GM23338 (cell line): Measurements from ENCODE around the gene UBASH3B. TPM values are rescaled to one million over a fixed set of nuclear protein-coding genes. Genes with fewer than 3 reads are reported as not detected.

Experiments
- ATAC-seq: fragments of 200-7000 bp; cut with Tn5 transposase; 3 replicates; pipeline ENCODE4 v1.9.1; 2020
- DNase-seq: peaks from one replicate; pipeline ENCODE4 v3.0.0-alpha.2; 2015; ENCODE audit warnings: low spot score
- H2AFZ ChIP-seq: fragments of 200-600 bp; sonication (generic); 2 replicates; pipeline ENCODE4 v1.8.0; 2016; ENCODE audit warnings: antibody characterized with exemption, mild to moderate bottlenecking, moderate library complexity
- H3F3A ChIP-seq: fragments of 200-600 bp; sonication (generic); replicated peaks from 2 replicates; pipeline ENCODE4 v1.8.0; 2017; ENCODE audit warnings: antibody characterized with exemption, mixed run types, low read depth
- H3K27ac ChIP-seq: fragments of 200-600 bp; sonication (generic); 2 replicates; pipeline ENCODE4 v1.6.1; 2016; ENCODE audit warnings: low read depth
- H3K27me3 ChIP-seq: fragments of 200-600 bp; sonication (generic); 2 replicates; pipeline ENCODE4 v1.8.0; 2016; ENCODE audit warnings: mild to moderate bottlenecking, mixed run types, moderate library complexity; ENCODE audit not compliant: insufficient read depth
- H3K36me3 ChIP-seq: fragments of 200-600 bp; sonication (generic); 2 replicates; pipeline ENCODE4 v1.8.0; 2016; ENCODE audit warnings: mild to moderate bottlenecking; ENCODE audit not compliant: insufficient read depth
- H3K4me1 ChIP-seq: fragments of 200-600 bp; sonication (generic); 2 replicates; pipeline ENCODE4 v1.8.0; 2016; ENCODE audit warnings: mild to moderate bottlenecking, moderate library complexity; ENCODE audit not compliant: insufficient read depth
- H3K4me2 ChIP-seq: fragments of 200-600 bp; sonication (generic); 2 replicates; pipeline ENCODE4 v1.7.1; 2017; ENCODE audit warnings: mixed run types
- H3K4me3 ChIP-seq: fragments of 200-600 bp; sonication (generic); 2 replicates; pipeline ENCODE4 v1.6.1; 2016; ENCODE audit warnings: mixed run types
- H3K79me2 ChIP-seq: fragments of 200-600 bp; sonication (generic); replicated peaks from 2 replicates; pipeline ENCODE4 v1.8.0; 2017; ENCODE audit warnings: mild to moderate bottlenecking; ENCODE audit not compliant: insufficient read depth
- H3K9me2 ChIP-seq: fragments of 200-600 bp; sonication (generic); 2 replicates; pipeline ENCODE4 v1.8.0; 2017; ENCODE audit not compliant: insufficient read depth
- H4K20me1 ChIP-seq: fragments of 200-600 bp; sonication (generic); replicated peaks from 2 replicates; pipeline ENCODE4 v1.8.0; 2017; ENCODE audit warnings: mild to moderate bottlenecking; ENCODE audit not compliant: insufficient read depth
- H3K27ac Mint-ChIP-seq: 2 replicates; pipeline ENCODE4 v1.8.0; 2020; ENCODE audit warnings: inconsistent platforms, mild to moderate bottlenecking, moderate library complexity, mixed read lengths
- H3K27me3 Mint-ChIP-seq: 3 replicates; pipeline ENCODE4 v1.8.0; 2022; ENCODE audit warnings: low read depth, mild to moderate bottlenecking, moderate library complexity, mixed read lengths, inconsistent platforms; ENCODE audit not compliant: insufficient read depth, poor library complexity
- H3K36me3 Mint-ChIP-seq: 3 replicates; pipeline ENCODE4 v1.8.0; 2021; ENCODE audit warnings: low read depth, mild to moderate bottlenecking, inconsistent platforms, moderate library complexity, mixed read lengths
- H3K4me1 Mint-ChIP-seq: 3 replicates; pipeline ENCODE4 v1.8.0; 2020; ENCODE audit warnings: mild to moderate bottlenecking, inconsistent platforms, mixed read lengths
- H3K4me3 Mint-ChIP-seq: 3 replicates; pipeline ENCODE4 v1.8.0; 2021; ENCODE audit warnings: moderate library complexity, mild to moderate bottlenecking, inconsistent platforms, mixed read lengths
- H3K9me3 Mint-ChIP-seq: 3 replicates; pipeline ENCODE4 v1.8.0; 2020; ENCODE audit warnings: moderate library complexity, mild to moderate bottlenecking, inconsistent platforms, mixed read lengths
- CREB1 ChIP-seq: fragments of 250-450 bp; sonication (Bioruptor Pico); IDR thresholded peaks from 2 replicates; pipeline ENCODE4 v1.5.0; 2020; ENCODE audit warnings: low read depth, mild to moderate bottlenecking, moderate library complexity
- ETS1 ChIP-seq: IDR thresholded peaks from 2 replicates; pipeline ENCODE4 v1.6.1; 2016; ENCODE audit warnings: antibody characterized with exemption
- EZH2 ChIP-seq: fragments of 200-600 bp; sonication (generic); IDR thresholded peaks from one replicate; pipeline ENCODE4 v1.8.0; 2017; ENCODE audit warnings: antibody characterized with exemption, mild to moderate bottlenecking, low read depth; ENCODE audit not compliant: unreplicated experiment
- JUNB ChIP-seq: IDR thresholded peaks from one replicate; pipeline ENCODE4 v1.6.1; 2016; ENCODE audit warnings: antibody characterized with exemption; ENCODE audit not compliant: unreplicated experiment
- NANOG ChIP-seq: IDR thresholded peaks from 2 replicates; pipeline ENCODE4 v1.6.1; 2016; ENCODE audit warnings: antibody characterized with exemption, borderline replicate concordance
- POLR2AphosphoS5 ChIP-seq: IDR thresholded peaks from 2 replicates; pipeline ENCODE4 v1.6.1; 2016; ENCODE audit warnings: antibody characterized with exemption, low read depth
- REST ChIP-seq: IDR thresholded peaks from one replicate; pipeline ENCODE4 v1.6.1; 2018; ENCODE audit warnings: antibody characterized with exemption; ENCODE audit not compliant: unreplicated experiment
- STAT1 ChIP-seq: IDR thresholded peaks from one replicate; pipeline ENCODE4 v1.6.1; 2016; ENCODE audit warnings: antibody characterized with exemption; ENCODE audit not compliant: unreplicated experiment
- ZNF114 ChIP-seq: fragments of 250-450 bp; sonication (Bioruptor Pico); IDR thresholded peaks from 2 replicates; pipeline ENCODE4 v1.5.0; 2020; ENCODE audit warnings: mild to moderate bottlenecking, moderate library complexity
- ZNF462 ChIP-seq: fragments of 250-450 bp; sonication (Bioruptor Pico); IDR thresholded peaks from 2 replicates; pipeline ENCODE4 v1.5.0; 2020; ENCODE audit warnings: mild to moderate bottlenecking, moderate library complexity
- polyA plus RNA-seq: library from polyadenylated mRNA; unstranded; fragments of >200 nt; fragmentation: Nextera tagmentation; extraction: Ambion mirVana; gene quantifications from 2 replicates; pipeline ENCODE4 v1.2.1, GENCODE V29; 2016
- total RNA-seq: library from RNA; depleted of rRNA; stranded (reverse); fragments of >200 nt; shearing (Covaris generic); gene quantifications from 2 replicates; pipeline ENCODE4 v1.2.3, GENCODE V29; 2014

The UBASH3B gene
- total and polyA plus RNA-seq, 2 experiments from 2014 or later, result 2.1 to 12.0 TPM

- TF ChIP-seq REST, result no peak
- no peak for TF ChIP-seq EZH2
These were observed 123.6 kb downstream of the UBASH3B start (continued) for GRCh38 chr11:122779047-122779629.

GRCh38 chr11:122780296-122780949, 124.9 kb downstream of the UBASH3B start:
- Mint-ChIP-seq H3K27ac (no peak overlapping the region), H3K9me3 (no peaks in the 10 kb centered on the region), H3K27me3 (peaks cover 11% of the 10 kb centered on the region), H3K36me3 (no peaks in the 10 kb centered on the region), H3K4me1 (peaks cover 12% of the 10 kb centered on the region), H3K4me3 (no peak overlapping the region; the same call in 2 of the 3 replicates)
- H3F3A ChIP-seq, result no peaks in the 10 kb centered on the region
- no peaks in the 10 kb centered on the region for H3K27me3 ChIP-seq
- ATAC-seq, result no peak
- H3K4me3 ChIP-seq, result no peak overlapping the region
- peaks cover 6% of the 10 kb centered on the region; the same call in 1 of the 2 replicates for H3K4me1 ChIP-seq
- H3K79me2 ChIP-seq, result no peaks in the 10 kb centered on the region
- H4K20me1 ChIP-seq, result no peaks in the 10 kb centered on the region
- no peak overlapping the region for H2AFZ ChIP-seq
- H3K4me2 ChIP-seq, result no peak overlapping the region
- no peak overlapping the region for H3K27ac ChIP-seq
- DNase-seq, result no peak
- no peaks in the 10 kb centered on the region for H3K36me3 ChIP-seq
- no peaks in the 10 kb centered on the region for H3K9me2 ChIP-seq
- TF ChIP-seq NANOG, result no peak
- no peak for TF ChIP-seq CREB1 (CRISPR knock-in tag)
- no peak for TF ChIP-seq EZH2
- TF ChIP-seq STAT1, result no peak
- TF ChIP-seq ZNF462 (CRISPR knock-in tag), result no peak
- TF ChIP-seq ZNF114, result no peak
- no peak for TF ChIP-seq JUNB
- TF ChIP-seq POLR2AphosphoS5, result no peak
- TF ChIP-seq ETS1, result no peak
